Cerebellar cortex (tissue), 1 donor: Measurements from ENCODE around the gene ZNF565.
A peak's percentile ranks its signal among the peaks of the same experiment; 100 is the strongest.
"Not testable (repeated sequence)": the region's sequence is repeated elsewhere in the genome, so short reads cannot be mapped to it uniquely, and the experiment has no call there.

Source experiments
- DNase-seq: peaks from one replicate; pipeline ENCODE4 v3.0.0-alpha.2; 2015; ENCODE audit warnings: low spot score

The ZNF565 gene

DNA sequence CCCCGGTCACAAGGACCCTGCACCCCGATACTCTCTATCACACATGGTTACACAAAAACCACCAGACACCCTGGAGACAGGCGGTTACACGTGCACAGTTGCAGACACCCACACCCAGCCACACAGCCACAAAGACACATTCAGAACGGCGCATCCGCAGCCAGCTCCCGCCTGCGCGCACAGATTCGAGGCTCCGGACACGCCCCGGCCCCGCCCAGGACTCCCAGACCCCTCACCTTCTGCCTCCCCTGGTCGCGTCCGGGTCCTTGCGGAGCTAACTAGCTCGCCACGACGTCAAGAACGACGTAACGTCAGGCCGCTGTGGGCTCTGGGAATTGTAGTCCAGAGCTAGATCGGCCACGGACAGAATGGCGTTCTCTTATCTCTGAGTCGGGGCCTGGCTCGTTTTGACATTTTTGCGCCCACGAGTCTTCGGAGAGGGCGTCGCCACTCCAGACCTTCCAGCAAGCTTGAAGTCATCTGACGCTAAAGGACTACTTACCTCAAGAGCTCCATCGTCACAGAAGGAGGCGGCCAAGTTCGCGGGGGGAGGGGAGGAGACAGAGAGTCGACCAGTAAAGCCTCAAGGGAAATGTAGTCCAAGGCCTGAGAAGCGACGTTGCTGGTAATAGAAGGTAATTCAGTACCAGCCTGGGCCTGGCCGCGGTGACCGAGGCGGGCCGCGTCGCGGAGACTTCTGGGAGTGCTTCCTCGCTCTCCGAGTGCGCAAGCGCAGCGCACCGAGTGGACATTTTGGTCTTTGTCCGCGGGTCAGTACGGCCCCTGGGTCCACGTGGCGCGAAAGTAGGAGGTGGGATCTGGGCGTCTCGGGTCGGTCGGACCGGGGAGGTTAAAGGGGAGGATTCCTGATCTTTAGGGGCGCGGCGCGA is at the start of gene ZNF565, which contains the start of gene ZNF146:
Gene ZNF565 (minus strand): TSS at position 280 of the 890 bp plus-strand sequence. CDS start 12,680 bp downstream, outside the sequence.
Gene ZNF146 (plus strand): TSS at position 721 of the 890 bp plus-strand sequence. CDS start 21,335 bp downstream, outside the sequence.
- DNase-seq = peak; percentile 99

DNA sequence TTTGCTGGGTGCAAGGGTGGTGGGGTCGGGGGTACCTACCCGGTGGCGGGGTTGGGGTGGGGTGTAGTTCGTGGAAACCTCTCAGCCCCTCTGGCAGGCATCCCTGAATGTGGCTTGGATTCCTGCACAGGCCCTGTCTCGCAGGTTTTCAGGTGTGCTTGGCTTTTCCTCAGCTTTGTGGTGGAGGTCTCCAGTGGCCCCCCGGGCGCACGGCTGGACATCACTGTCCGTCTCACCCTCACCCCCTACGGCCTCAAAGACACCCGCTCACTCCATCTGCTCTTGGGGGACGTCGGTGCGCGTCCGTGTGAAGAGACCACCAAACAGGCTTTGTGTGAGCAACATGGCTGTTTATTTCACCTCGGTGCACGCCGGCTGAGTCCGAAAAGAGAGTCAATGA is 44.7 kb upstream of the ZNF565 start:
- no peak for DNase-seq

- peak; percentile 51 for DNase-seq
Observed at GRCh38 chr19:36258028-36258875, 43.8 kb upstream of the ZNF565 start.

DNA sequence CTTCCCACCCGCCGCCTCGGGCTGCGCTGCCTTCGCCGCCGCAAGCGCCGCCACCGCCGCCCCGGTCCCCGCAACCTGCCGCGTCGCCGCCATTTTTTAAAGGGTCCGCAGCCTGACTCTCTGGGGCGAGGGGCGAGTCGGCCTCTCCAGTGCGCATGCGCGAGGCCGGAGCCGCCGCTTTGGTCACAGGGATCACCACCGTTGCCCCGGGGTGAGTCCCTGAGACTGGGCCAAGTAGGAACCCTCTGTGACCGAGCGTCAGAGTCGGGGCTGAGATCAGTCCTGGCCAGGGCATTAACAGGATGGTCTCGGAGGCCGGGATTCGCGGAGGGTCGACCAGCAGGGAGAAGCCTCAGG is 43.0 kb upstream of the ZNF565 start:
- peak; percentile 42 for DNase-seq

DNA sequence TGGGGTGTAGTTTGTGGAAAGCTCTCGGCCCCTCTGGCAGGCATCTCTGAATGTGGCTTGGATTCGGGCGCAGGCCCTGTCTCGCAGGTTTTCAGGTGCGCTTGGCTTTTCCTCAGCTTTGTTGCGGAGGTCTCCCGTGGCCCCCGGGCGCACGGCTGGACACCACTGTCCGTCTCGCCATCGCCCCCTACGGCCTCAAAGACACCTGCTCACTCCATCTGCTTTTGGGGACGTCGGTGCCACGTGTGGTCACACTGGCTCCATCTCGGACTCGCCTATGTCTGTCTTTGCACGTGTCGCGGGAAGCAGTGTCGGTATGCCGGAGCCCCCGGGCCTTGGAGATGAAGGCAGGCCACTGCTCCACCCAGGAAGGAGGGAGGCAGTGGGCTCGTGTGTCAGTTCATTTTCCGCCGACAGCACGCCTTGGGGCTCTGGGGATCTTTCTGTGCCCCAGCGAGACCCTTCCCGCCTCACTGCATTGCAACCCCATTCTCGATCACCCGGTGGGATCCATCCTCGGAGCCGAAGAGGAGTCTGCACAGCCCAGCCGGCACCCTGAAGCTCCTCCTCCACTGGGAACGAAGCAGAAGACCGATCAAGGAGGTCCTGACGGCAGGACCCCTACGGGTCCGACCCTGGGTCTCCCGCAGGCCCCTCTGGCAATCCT is 42.5 kb upstream of the ZNF565 start:
- peak; percentile 36 for DNase-seq

DNA sequence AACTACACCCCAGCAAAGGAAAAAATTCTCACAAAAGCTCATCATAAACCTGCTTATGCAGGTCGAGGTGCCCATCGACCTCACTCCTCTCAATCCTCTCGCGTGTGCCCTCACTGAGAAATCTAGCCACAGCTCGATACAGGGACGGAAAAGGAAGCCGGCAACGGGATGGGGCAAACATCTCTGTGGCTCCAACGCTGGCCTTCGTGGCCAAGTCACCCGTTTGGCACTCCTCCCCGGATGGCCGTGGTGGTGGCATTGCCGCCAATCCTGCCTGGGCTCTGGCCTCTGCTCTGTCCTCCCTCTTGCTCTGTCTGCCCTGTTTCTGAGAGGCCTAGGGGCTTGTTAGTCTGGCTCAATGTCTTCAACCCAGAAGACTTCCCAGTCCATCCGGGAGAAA is 41.6 kb upstream of the ZNF565 start:
- no peak for DNase-seq

- no peak for DNase-seq
Observed at GRCh38 chr19:36255316-36255715, 40.9 kb upstream of the ZNF565 start.

GRCh38 chr19:36254848-36255247 is 40.4 kb upstream of the ZNF565 start:
- DNase-seq = no peak

GRCh38 chr19:36252047-36252446 is 37.6 kb upstream of the ZNF565 start:
- no peak for DNase-seq

DNA sequence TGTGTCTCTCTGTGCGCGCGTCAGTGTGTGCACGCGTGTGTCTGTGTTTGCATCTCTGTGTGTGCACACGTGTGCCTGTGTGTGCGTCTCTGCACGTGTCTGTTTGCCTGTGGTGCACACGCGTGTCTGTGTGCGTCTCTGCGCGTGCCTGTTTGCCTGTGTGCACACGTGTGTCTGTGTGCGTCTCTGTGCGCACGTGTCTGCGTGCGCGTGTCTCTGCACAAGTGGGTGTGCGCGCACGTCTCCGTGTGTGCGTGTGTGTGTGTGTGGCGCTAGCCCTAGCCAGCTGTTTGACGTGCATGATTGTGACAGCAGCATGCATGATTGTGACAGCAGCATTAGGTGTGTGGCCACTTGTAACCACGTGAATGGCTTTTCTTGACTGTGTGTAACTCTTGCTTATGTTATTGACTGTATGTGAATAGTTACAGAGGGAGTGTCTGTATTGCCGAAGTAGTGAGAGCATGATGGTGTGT is 31.6 kb upstream of the ZNF565 start:
- peak; percentile 36 for DNase-seq

GRCh38 chr19:36245210-36246005 is 30.9 kb upstream of the ZNF565 start:
- peak; percentile 87 for DNase-seq

DNA sequence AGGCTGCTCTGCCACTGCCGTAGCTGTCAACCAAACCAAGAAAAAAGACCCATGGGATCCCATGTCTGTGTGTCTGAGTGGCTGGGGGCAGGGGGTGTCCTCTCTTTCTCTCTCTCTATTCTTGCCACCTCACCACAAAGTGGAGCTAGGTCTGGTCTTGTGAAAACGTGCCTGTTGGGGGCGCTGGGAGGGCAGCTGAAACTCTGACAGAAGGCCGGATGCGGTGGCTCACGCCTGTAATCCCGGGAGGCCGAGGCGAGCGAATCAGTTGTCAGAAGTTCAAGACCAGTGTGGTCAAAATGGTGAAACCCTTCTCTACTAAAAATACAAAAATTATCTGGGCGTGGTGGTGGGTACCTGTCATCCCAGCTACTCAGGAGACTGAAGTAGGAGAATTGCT is 29.6 kb upstream of the ZNF565 start:
- no peak for DNase-seq

DNA sequence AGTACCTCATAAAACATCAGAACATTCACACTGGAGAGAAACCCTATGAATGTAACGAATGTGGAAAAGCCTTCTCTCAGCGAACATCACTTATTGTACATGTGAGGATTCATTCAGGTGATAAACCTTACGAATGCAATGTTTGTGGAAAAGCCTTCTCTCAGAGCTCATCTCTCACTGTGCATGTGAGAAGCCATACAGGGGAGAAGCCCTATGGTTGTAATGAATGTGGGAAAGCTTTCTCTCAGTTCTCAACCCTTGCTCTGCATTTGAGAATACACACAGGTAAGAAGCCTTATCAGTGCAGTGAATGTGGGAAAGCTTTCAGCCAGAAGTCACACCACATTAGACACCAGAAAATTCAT is 22.5 kb upstream of the ZNF565 start:
- DNase-seq = no peak

GRCh38 chr19:36236304-36236945 is 22.0 kb upstream of the ZNF565 start:
- DNase-seq = no peak

DNA sequence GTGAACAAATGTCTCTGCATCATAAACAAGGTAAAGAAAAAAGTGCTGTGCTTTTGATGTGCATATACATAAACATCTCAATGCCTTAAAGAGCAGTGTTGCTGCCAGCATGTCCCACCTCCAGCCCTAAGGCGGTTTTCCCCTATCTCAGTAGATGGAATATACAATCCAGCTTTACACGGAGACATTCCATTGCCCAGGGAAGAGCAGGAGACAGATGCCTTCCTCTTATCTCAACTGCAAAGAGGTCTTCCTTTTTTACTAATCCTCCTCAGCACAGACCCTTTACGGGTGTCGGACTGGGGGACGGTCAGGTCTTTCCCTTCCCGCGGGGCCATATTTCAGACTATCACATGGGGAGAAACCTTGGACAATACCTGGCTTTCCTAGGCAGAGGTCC is 19.2 kb upstream of the ZNF565 start:
- not testable (repeated sequence) for DNase-seq

DNA sequence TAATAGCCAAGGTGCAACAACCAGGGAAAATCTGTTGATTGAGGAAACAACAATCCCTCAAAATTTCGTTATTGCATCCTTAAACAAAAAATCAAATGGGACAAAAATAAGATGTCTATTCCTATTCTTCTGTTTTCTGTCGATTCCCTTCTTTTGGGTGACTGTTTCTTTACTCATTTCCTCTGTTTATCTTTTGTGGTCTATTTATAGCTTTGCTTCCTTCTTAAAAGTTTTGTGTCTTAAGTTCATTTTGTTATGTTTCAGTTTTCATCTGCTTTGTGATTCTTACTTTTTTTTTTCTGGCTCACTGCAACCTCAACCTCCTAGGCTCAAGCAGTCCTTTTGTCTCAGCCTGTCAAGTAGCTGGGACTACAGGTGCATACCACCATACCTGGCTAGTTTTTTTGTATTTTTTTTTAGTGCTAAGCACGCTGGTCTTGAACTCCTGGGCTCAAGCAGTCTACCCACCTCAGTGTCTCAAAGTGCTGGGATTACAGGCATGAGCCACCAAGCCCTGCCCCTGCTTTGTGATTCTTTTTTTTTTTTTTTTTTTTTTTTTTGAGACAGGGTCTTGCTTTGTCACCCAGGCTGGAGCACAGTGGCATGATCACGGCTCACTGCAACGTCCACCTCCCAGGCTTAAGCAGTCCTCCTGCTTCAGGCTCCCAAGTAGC is 10.9 kb upstream of the ZNF565 start:
- no peak for DNase-seq

GRCh38 chr19:36222503-36222902 is 8.0 kb upstream of the ZNF565 start:
- DNase-seq = no peak

GRCh38 chr19:36221474-36221873 is 7.0 kb upstream of the ZNF565 start:
- DNase-seq = no peak

- DNase-seq = no peak
Observed at GRCh38 chr19:36215276-36216123, 1.0 kb upstream of the ZNF565 start.
